ENCODE measurements around the gene CALML4. TPM values are rescaled to one million over a fixed set of nuclear protein-coding genes. Genes with fewer than 3 reads are reported as not detected.
A peak's percentile ranks its signal among the peaks of the same experiment; 100 is the strongest.
"Not testable (repeated sequence)": the region's sequence is repeated elsewhere in the genome, so short reads cannot be mapped to it uniquely, and the experiment has no call there.

The CALML4 gene
- total and polyA plus RNA-seq, 7 donors: 0.85 to 2.2 (median 1.4) TPM

GRCh38 chr15:68241088-68241935 is 36.2 kb upstream of the CALML4 start:
- intact Hi-C loops (cut with DNase I): loop anchor here in 1 of 2 donors (10.0 kb wide), 1 partner anchor 293 kb away; no protein-coding TSS in a partner anchor
- DNase-seq (no peak), ATAC-seq (no peak)
- H3K9me3 ChIP-seq: peaks cover 17% of the 10 kb centered on the region
- no peak overlapping the region for H3K4me3 ChIP-seq
- 65 to 76% (median 71%) methylated on average over 5 of the region's 5 CpGs for WGBS, 3 donors
- H3K36me3 ChIP-seq (ENCODE audit: insufficient read depth in 1 of 2, low read depth in 1 of 2): no peaks in the 10 kb centered on the region
- no peak for TF ChIP-seq CTCF (IDR thresholded peaks at IDR 0.05)
- H3K4me1 ChIP-seq: no peaks in the 10 kb centered on the region
- no peak overlapping the region for H3K27ac ChIP-seq
- H3K27me3 ChIP-seq (ENCODE audit: insufficient read depth in 3 of 3, low read length in 2 of 3): no peaks in the 10 kb centered on the region

- no peak for TF ChIP-seq CTCF (IDR thresholded peaks at IDR 0.05)
- DNase-seq: no peak
- peaks cover 8% of the 10 kb centered on the region for H3K9me3 ChIP-seq
- H3K27ac ChIP-seq: no peak overlapping the region
- no peak for ATAC-seq
- no peaks in the 10 kb centered on the region for H3K27me3 ChIP-seq (ENCODE audit: insufficient read depth in 3 of 3, low read length in 2 of 3)
- H3K4me1 ChIP-seq: no peaks in the 10 kb centered on the region
- H3K4me3 ChIP-seq: no peak overlapping the region
- intact Hi-C loops (cut with DNase I): no loop called here
- H3K36me3 ChIP-seq (ENCODE audit: insufficient read depth in 1 of 2, low read depth in 1 of 2): no peaks in the 10 kb centered on the region
Observed at GRCh38 chr15:68239025-68239424, 33.9 kb upstream of the CALML4 start.

- no peak for TF ChIP-seq CTCF (IDR thresholded peaks at IDR 0.05)
- Histone ChIP-seq H3K9me3 (no peaks in the 10 kb centered on the region), H3K4me3 (no peak overlapping the region), H3K27ac (no peak overlapping the region), H3K27me3 (ENCODE audit: insufficient read depth in 3 of 3, low read length in 2 of 3) (no peaks in the 10 kb centered on the region), H3K4me1 (no peaks in the 10 kb centered on the region), H3K36me3 (ENCODE audit: insufficient read depth in 1 of 2, low read depth in 1 of 2) (no peaks in the 10 kb centered on the region)
- no peak for ATAC-seq
- intact Hi-C loops (cut with DNase I): no loop called here
- WGBS, 3 donors: 83 to 91% (median 86%) methylated on average over 4 of the region's 4 CpGs
- no peak for DNase-seq
Observed at GRCh38 chr15:68235022-68235421, 29.9 kb upstream of the CALML4 start.

GRCh38 chr15:68234520-68234919 is 29.4 kb upstream of the CALML4 start:
- WGBS, 3 donors: 88 to 95% (median 92%) methylated on average over 9 of the region's 9 CpGs
- H3K9me3 ChIP-seq; H3K27me3 ChIP-seq (ENCODE audit: insufficient read depth in 3 of 3, low read length in 2 of 3); intact Hi-C loops (cut with DNase I); H3K27ac ChIP-seq; H3K36me3 ChIP-seq (ENCODE audit: insufficient read depth in 1 of 2, low read depth in 1 of 2); H3K4me1 ChIP-seq; ATAC-seq; H3K4me3 ChIP-seq: not testable (repeated sequence)
- DNase-seq: peak in 1 of 2 donors; percentile 13

- TF ChIP-seq CTCF (IDR thresholded peaks at IDR 0.05): no peak
- intact Hi-C loops (cut with DNase I): no loop called here
- ATAC-seq (no peak), DNase-seq (peak in 1 of 2 donors; percentile 11)
- Histone ChIP-seq H3K36me3 (ENCODE audit: insufficient read depth in 1 of 2, low read depth in 1 of 2) (no peaks in the 10 kb centered on the region), H3K9me3 (no peaks in the 10 kb centered on the region), H3K27me3 (ENCODE audit: insufficient read depth in 3 of 3, low read length in 2 of 3) (no peaks in the 10 kb centered on the region), H3K4me3 (no peak overlapping the region), H3K27ac (no peak overlapping the region), H3K4me1 (no peaks in the 10 kb centered on the region)
- WGBS, 3 donors: 81 to 82% (median 81%) methylated on average over 6 of the region's 6 CpGs
Observed at GRCh38 chr15:68234060-68234459, 28.9 kb upstream of the CALML4 start.

Measured in psoas muscle (tissue), 8 donors.